ENCODE results near the gene KLC1. TPM values are rescaled to one million over a fixed set of nuclear protein-coding genes. Genes with fewer than 3 reads are reported as not detected.

Gene KLC1
- total and polyA plus RNA-seq, 2 of the 13 experiments (the other 11 are each of a cell fraction or from before 2014, with no cell fraction given): 53.2 to 63.5 TPM

GRCh38 chr14:103738166-103738565 is 109.2 kb downstream of the KLC1 start:
- H3K4me3 ChIP-seq (replicated peaks in 1 of 3; ENCODE audit: insufficient read depth in 1 of 3, low read depth in 2 of 3, low read length in 3 of 3): no peak overlapping the region
- H3K36me3 ChIP-seq (replicated peaks in 1 of 2; ENCODE audit: control insufficient read depth in 1 of 2, insufficient read depth in 2 of 2, low read length in 2 of 2): peaks cover 12 to 32% of the 10 kb centered on the region in 2 experiments; a peak in 4 of 5 replicates
- ChIA-PET CTCF (ENCODE audit: low intra/inter-chr PET ratio, low total read pairs) (no interaction called here), POLR2A (no interaction called here)
- BruUV-seq (replicated peaks): no TSS peak
- intact Hi-C loops (cut with micrococcal nuclease; ENCODE audit: unreplicated experiment) (no loop called here), in situ Hi-C loops (cut with HindIII; ENCODE audit: extremely low pct_ligation_motif_present, low pct_unique_long_range_greater_than_20kb) (no loop called here)
- H4K20me1 ChIP-seq (ENCODE audit: insufficient read depth, low read length): no peaks in the 10 kb centered on the region
- no peaks in the 10 kb centered on the region for H3K9me3 ChIP-seq (ENCODE audit: low read length)
- WGBS (ENCODE audit: low lambda C conversion rate): 95% methylated on average over 10 of the region's 10 CpGs
- ATAC-seq: no peak
- 0 out of 2 replicates have a peak, but pooled peaks cover 10% of the 10 kb centered on the region for H3K4me1 ChIP-seq (ENCODE audit: insufficient read depth, low read length)
- DNase-seq (ENCODE audit: low spot score): no peak
- FAIRE-seq: no peak
- H3K79me2 ChIP-seq (ENCODE audit: insufficient read depth, low read length): no peaks in the 10 kb centered on the region
- no peak for TF ChIP-seq IKZF4 (CRISPR knock-in tag; IDR thresholded peaks at IDR 0.05; ENCODE audit: borderline replicate concordance, low read depth, not compliant biosample characterization)
- no peak for TF ChIP-seq TBP (CRISPR knock-in tag; IDR thresholded peaks at IDR 0.05)
- TF ChIP-seq ZNF572 (CRISPR knock-in tag; IDR thresholded peaks at IDR 0.05): no peak
- TF ChIP-seq CENPBD1 (CRISPR knock-in tag; IDR thresholded peaks at IDR 0.05; ENCODE audit: borderline replicate concordance, low read depth): no peak
- no peak for TF ChIP-seq ZNF747 (CRISPR knock-in tag; IDR thresholded peaks at IDR 0.05; ENCODE audit: borderline replicate concordance)
- TF ChIP-seq, protein P1, sequence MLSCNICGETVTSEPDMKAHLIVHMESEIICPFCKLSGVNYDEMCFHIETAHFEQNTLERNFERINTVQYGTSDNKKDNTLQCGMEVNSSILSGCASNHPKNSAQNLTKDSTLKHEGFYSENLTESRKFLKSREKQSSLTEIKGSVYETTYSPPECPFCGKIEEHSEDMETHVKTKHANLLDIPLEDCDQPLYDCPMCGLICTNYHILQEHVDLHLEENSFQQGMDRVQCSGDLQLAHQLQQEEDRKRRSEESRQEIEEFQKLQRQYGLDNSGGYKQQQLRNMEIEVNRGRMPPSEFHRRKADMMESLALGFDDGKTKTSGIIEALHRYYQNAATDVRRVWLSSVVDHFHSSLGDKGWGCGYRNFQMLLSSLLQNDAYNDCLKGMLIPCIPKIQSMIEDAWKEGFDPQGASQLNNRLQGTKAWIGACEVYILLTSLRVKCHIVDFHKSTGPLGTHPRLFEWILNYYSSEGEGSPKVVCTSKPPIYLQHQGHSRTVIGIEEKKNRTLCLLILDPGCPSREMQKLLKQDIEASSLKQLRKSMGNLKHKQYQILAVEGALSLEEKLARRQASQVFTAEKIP (CRISPR knock-in tag; IDR thresholded peaks at IDR 0.05; ENCODE audit: borderline replicate concordance): no peak
- TF ChIP-seq MZF1 (CRISPR knock-in tag; IDR thresholded peaks at IDR 0.05; ENCODE audit: borderline replicate concordance): no peak
- TF ChIP-seq, protein P2, sequence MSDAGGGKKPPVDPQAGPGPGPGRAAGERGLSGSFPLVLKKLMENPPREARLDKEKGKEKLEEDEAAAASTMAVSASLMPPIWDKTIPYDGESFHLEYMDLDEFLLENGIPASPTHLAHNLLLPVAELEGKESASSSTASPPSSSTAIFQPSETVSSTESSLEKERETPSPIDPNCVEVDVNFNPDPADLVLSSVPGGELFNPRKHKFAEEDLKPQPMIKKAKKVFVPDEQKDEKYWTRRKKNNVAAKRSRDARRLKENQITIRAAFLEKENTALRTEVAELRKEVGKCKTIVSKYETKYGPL (CRISPR knock-in tag; IDR thresholded peaks at IDR 0.05): no peak
- TF ChIP-seq, protein P3, sequence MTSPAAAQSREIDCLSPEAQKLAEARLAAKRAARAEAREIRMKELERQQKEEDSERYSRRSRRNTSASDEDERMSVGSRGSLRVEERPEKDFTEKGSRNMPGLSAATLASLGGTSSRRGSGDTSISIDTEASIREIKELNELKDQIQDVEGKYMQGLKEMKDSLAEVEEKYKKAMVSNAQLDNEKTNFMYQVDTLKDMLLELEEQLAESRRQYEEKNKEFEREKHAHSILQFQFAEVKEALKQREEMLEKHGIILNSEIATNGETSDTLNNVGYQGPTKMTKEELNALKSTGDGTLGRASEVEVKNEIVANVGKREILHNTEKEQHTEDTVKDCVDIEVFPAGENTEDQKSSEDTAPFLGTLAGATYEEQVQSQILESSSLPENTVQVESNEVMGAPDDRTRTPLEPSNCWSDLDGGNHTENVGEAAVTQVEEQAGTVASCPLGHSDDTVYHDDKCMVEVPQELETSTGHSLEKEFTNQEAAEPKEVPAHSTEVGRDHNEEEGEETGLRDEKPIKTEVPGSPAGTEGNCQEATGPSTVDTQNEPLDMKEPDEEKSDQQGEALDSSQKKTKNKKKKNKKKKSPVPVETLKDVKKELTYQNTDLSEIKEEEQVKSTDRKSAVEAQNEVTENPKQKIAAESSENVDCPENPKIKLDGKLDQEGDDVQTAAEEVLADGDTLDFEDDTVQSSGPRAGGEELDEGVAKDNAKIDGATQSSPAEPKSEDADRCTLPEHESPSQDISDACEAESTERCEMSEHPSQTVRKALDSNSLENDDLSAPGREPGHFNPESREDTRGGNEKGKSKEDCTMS (CRISPR knock-in tag; conservative IDR thresholded peaks at IDR 0.05): no peak
- no peak for TF ChIP-seq MTF1 (CRISPR knock-in tag; IDR thresholded peaks at IDR 0.05)
- TF ChIP-seq POLR2G (IDR thresholded peaks at IDR 0.05; ENCODE audit: low read depth, low read length): no peak
- TF ChIP-seq ZNF792 (CRISPR knock-in tag; IDR thresholded peaks at IDR 0.05): no peak
- no peak for TF ChIP-seq ZSCAN29 (CRISPR knock-in tag; conservative IDR thresholded peaks at IDR 0.05)
- TF ChIP-seq CBX5 (CRISPR knock-in tag; IDR thresholded peaks at IDR 0.05; ENCODE audit: borderline replicate concordance): no peak
- TF ChIP-seq, protein P4, sequence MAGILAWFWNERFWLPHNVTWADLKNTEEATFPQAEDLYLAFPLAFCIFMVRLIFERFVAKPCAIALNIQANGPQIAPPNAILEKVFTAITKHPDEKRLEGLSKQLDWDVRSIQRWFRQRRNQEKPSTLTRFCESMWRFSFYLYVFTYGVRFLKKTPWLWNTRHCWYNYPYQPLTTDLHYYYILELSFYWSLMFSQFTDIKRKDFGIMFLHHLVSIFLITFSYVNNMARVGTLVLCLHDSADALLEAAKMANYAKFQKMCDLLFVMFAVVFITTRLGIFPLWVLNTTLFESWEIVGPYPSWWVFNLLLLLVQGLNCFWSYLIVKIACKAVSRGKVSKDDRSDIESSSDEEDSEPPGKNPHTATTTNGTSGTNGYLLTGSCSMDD (CRISPR knock-in tag; IDR thresholded peaks at IDR 0.05): no peak
- no peak for TF ChIP-seq ZNF260 (CRISPR knock-in tag; IDR thresholded peaks at IDR 0.05; ENCODE audit: borderline replicate concordance, low read depth)
- H3K27ac ChIP-seq (ENCODE audit: extremely low read length, insufficient read depth, low read length): no peak overlapping the region
- no peaks in the 10 kb centered on the region for H3K27me3 ChIP-seq (ENCODE audit: control insufficient read depth in 1 of 2, insufficient read depth in 2 of 2, low read length in 2 of 2)
- H3K9ac ChIP-seq (ENCODE audit: insufficient read depth, low read depth, low read length): no peak overlapping the region
- no peak overlapping the region for H2AFZ ChIP-seq (ENCODE audit: low read length)
- H3K4me2 ChIP-seq (ENCODE audit: low read depth, low read length): no peak overlapping the region

Data from HepG2 (cell line).